ENCODE measurements around the gene COPA.

COPA gene

DNA sequence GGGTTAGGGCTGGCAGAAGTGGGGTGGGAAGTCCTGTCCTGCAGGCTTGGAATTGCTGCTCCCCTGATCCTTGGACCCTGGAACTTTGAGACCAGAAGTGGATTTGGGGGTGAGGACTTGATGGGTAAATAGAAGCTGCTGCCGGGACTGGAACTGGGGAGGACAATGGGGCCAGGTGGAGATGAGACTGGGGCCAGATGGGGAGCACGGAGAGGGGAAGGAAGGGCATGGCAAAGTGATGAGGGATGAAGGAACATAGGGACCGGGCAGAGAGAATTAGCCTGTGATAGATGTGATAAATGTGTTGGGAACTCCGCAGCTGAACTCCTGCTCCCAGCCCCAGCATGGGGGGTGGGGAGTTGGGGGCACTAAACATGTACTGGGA is 24.5 kb upstream of the COPA start:
- H3K79me2 ChIP-seq (ENCODE audit: low read length) = no peaks in the 10 kb centered on the region
- H3K27me3 ChIP-seq (replicated peaks; ENCODE audit: insufficient read depth, low read length) = no peaks in the 10 kb centered on the region
- TF ChIP-seq EZH2 (optimal IDR thresholded peaks at IDR 0.05; ENCODE audit: low read depth, low read length) (no peak), EZH2phosphoT487 (IDR thresholded peaks at IDR 0.05; ENCODE audit: low read length) (no peak)
- TF ChIP-seq, protein P1, sequence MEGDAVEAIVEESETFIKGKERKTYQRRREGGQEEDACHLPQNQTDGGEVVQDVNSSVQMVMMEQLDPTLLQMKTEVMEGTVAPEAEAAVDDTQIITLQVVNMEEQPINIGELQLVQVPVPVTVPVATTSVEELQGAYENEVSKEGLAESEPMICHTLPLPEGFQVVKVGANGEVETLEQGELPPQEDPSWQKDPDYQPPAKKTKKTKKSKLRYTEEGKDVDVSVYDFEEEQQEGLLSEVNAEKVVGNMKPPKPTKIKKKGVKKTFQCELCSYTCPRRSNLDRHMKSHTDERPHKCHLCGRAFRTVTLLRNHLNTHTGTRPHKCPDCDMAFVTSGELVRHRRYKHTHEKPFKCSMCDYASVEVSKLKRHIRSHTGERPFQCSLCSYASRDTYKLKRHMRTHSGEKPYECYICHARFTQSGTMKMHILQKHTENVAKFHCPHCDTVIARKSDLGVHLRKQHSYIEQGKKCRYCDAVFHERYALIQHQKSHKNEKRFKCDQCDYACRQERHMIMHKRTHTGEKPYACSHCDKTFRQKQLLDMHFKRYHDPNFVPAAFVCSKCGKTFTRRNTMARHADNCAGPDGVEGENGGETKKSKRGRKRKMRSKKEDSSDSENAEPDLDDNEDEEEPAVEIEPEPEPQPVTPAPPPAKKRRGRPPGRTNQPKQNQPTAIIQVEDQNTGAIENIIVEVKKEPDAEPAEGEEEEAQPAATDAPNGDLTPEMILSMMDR (IDR thresholded peaks at IDR 0.05; ENCODE audit: low read length) = no peak
- no peak overlapping the region for H2AFZ ChIP-seq (ENCODE audit: low read length)
- no peaks in the 10 kb centered on the region for H3F3A ChIP-seq (ENCODE audit: insufficient read depth, low read length)
- H3K36me3 ChIP-seq (replicated peaks; ENCODE audit: insufficient read depth, low read length) = no peaks in the 10 kb centered on the region
- H3K27ac ChIP-seq (ENCODE audit: low read length) = no peak overlapping the region
- H3K4me3 ChIP-seq (ENCODE audit: low read length) = no peak overlapping the region
- DNase-seq = no peak
- H3K9me3 ChIP-seq (replicated peaks; ENCODE audit: insufficient read depth, low read length) = no peaks in the 10 kb centered on the region
- H3K9ac ChIP-seq (ENCODE audit: low read length) = no peak overlapping the region
- H3K4me2 ChIP-seq (ENCODE audit: low read depth, low read length) = no peak overlapping the region
- H3K9me2 ChIP-seq (replicated peaks; ENCODE audit: insufficient read depth, low read length) = no peaks in the 10 kb centered on the region
- no peaks in the 10 kb centered on the region for H4K20me1 ChIP-seq (ENCODE audit: insufficient read depth, low read length)
- no peaks in the 10 kb centered on the region for H3K4me1 ChIP-seq (ENCODE audit: low read length)

DNA sequence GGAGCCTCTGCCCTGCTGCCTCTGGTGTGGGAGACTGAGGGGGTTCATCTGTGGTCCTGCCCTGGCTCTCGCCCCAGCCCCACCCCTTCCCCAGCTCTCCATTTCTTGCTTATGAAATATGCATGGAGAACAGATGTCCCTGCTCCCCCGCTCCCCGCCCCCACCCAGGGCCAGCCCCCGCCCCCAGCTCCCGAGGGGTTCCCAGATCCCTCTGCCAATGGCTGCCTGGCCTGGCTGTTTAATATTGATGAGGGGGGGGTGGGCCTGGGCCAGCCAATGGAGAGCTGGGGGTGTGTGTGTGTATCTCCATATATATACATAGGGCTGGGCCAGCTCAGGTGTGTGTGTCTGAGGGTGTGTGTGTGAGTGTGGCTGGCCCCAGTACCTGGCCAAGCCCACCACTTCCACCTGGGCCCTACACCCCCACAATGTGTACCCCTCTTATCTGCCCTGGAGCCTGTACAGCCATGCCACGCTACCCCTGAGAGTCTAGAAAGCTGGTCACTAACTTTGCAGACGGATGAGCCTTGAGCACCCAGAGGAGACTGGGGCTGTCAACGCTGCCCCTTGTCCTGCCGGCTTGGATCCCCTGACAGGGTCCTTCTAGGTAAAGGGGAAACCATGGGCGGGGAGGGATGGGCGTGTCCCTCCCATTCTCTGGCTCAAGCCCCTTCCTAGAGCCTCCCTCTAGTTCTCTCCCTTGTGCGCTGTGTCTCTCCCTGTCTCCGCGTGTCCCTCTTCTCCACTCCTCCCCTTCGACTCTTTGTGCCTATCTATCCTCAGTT is 23.9 kb upstream of the COPA start, which contains the start of gene NHLH1:
NHLH1 (plus strand) TSS at position 341 of the 785 bp plus-strand sequence. CDS start 3,661 bp downstream, outside the sequence.
- Histone ChIP-seq H3K79me2 (ENCODE audit: low read length) (no peaks in the 10 kb centered on the region), H3K4me3 (ENCODE audit: low read length) (no peak within 1 kb of the TSS), H3K9ac (ENCODE audit: low read length) (no peak within 1 kb of the TSS), H3K9me3 (replicated peaks; ENCODE audit: insufficient read depth, low read length) (no peaks in the 10 kb centered on the region), H3K27ac (ENCODE audit: low read length) (no peak within 1 kb of the TSS), H3K27me3 (replicated peaks; ENCODE audit: insufficient read depth, low read length) (no peaks in the 10 kb centered on the region), H4K20me1 (ENCODE audit: insufficient read depth, low read length) (no peaks in the 10 kb centered on the region), H3K4me1 (ENCODE audit: low read length) (no peaks in the 10 kb centered on the region), H3K9me2 (replicated peaks; ENCODE audit: insufficient read depth, low read length) (no peaks in the 10 kb centered on the region), H3K4me2 (ENCODE audit: low read depth, low read length) (no peak within 1 kb of the TSS), H3F3A (ENCODE audit: insufficient read depth, low read length) (no peaks in the 10 kb centered on the region), H2AFZ (ENCODE audit: low read length) (no peak within 1 kb of the TSS), H3K36me3 (replicated peaks; ENCODE audit: insufficient read depth, low read length) (no peaks in the 10 kb centered on the region)
- TF ChIP-seq EZH2 (optimal IDR thresholded peaks at IDR 0.05; ENCODE audit: low read depth, low read length) = no peak
- no peak for TF ChIP-seq EZH2phosphoT487 (IDR thresholded peaks at IDR 0.05; ENCODE audit: low read length)
- TF ChIP-seq, protein P1 (IDR thresholded peaks at IDR 0.05; ENCODE audit: low read length) = no peak
- DNase-seq = no peak

GRCh38 chr1:160365325-160365724 is 22.3 kb upstream of the COPA start:
- no peak overlapping the region for H2AFZ ChIP-seq (ENCODE audit: low read length)
- no peak for DNase-seq
- H3K27me3 ChIP-seq (replicated peaks; ENCODE audit: insufficient read depth, low read length) = no peaks in the 10 kb centered on the region
- no peaks in the 10 kb centered on the region for H3K36me3 ChIP-seq (replicated peaks; ENCODE audit: insufficient read depth, low read length)
- H3K9me3 ChIP-seq (replicated peaks; ENCODE audit: insufficient read depth, low read length) = no peaks in the 10 kb centered on the region
- no peak overlapping the region for H3K4me2 ChIP-seq (ENCODE audit: low read depth, low read length)
- no peak overlapping the region for H3K4me3 ChIP-seq (ENCODE audit: low read length)
- TF ChIP-seq EZH2 (optimal IDR thresholded peaks at IDR 0.05; ENCODE audit: low read depth, low read length) (no peak), EZH2phosphoT487 (IDR thresholded peaks at IDR 0.05; ENCODE audit: low read length) (no peak)
- TF ChIP-seq, protein P1 (IDR thresholded peaks at IDR 0.05; ENCODE audit: low read length) = no peak
- no peaks in the 10 kb centered on the region for H3K4me1 ChIP-seq (ENCODE audit: low read length)
- H4K20me1 ChIP-seq (ENCODE audit: insufficient read depth, low read length) = no peaks in the 10 kb centered on the region
- no peaks in the 10 kb centered on the region for H3F3A ChIP-seq (ENCODE audit: insufficient read depth, low read length)
- no peaks in the 10 kb centered on the region for H3K9me2 ChIP-seq (replicated peaks; ENCODE audit: insufficient read depth, low read length)
- no peaks in the 10 kb centered on the region for H3K79me2 ChIP-seq (ENCODE audit: low read length)
- no peak overlapping the region for H3K9ac ChIP-seq (ENCODE audit: low read length)
- no peak overlapping the region for H3K27ac ChIP-seq (ENCODE audit: low read length)

All from MM.1S (cell line).